ENCODE results near the gene NOXA1.
A peak's percentile ranks its signal among the peaks of the same experiment; 100 is the strongest.

The NOXA1 gene

DNA sequence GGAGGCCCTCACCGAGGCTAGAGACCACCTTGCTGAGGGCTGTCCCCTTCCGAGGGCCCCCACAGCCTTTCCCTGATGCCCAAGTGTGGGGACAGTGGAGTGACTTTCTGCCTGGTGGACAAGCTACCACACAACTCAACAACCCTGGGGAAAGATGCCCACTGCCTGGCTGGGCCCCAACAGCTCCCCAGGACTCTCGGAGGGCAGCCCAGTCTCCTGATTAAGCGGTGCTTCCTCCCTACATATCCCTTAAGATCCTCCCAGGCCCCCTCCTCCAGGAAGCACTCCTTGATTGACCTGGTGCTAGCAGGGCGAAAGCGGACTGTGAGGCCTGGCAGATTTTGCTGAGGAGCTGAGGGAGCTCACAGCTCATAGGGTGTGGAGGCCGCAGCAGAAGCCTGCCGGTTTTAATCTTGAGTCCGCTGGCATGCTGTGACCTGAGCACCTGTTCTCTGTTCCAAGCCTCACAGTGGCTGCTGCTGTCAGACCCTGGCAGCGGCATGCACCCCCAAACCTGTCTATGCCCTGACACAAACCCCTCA, 33.7 kb downstream of the NOXA1 start:
- H3K4me3 ChIP-seq (ENCODE audit: low read length) = no peak overlapping the region
- TF ChIP-seq, protein P1, sequence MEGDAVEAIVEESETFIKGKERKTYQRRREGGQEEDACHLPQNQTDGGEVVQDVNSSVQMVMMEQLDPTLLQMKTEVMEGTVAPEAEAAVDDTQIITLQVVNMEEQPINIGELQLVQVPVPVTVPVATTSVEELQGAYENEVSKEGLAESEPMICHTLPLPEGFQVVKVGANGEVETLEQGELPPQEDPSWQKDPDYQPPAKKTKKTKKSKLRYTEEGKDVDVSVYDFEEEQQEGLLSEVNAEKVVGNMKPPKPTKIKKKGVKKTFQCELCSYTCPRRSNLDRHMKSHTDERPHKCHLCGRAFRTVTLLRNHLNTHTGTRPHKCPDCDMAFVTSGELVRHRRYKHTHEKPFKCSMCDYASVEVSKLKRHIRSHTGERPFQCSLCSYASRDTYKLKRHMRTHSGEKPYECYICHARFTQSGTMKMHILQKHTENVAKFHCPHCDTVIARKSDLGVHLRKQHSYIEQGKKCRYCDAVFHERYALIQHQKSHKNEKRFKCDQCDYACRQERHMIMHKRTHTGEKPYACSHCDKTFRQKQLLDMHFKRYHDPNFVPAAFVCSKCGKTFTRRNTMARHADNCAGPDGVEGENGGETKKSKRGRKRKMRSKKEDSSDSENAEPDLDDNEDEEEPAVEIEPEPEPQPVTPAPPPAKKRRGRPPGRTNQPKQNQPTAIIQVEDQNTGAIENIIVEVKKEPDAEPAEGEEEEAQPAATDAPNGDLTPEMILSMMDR (conservative IDR thresholded peaks at IDR 0.05; ENCODE audit: low read depth, low read length) = no peak
- DNase-seq (ENCODE audit: low read depth) = no peak

DNA sequence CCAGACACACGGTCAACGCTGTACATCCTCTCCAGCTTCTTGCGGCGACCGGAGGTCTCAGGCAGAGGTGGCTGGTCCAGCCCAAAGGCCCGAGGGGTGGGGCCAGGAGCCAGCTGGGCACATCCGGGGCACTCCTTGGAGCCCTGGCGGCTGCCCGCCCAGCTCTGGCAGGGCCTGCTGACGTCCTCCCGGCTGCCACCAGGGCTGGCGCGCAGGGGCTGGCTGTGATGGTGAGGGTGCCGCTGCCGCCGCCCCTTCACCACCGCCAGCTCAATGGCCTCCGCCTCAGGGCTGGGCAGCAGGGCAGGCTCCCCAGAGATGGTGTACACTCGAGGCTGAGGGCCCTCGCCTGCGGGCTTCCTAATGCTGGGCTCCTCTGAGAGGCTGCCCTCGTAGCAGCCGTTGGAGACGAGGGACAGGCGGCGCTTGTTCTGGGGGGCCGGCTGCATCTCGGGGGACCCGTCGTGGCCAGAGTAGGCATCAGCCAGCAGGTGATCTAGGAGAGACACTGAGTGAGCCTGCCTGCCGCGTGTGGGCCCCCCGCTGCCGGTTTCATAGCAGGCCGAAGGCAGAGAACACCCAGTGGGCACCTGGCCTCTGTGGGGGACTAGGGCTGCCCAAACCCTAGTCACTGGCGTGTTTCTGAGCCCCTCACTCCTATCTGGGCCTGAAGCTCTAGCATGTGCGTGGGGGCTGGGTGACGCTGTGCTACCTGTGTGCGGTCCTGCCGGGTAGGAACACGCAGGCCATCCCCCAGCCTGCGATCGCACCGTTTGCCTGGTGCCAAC, 34.4 kb downstream of the NOXA1 start:
- H3K4me3 ChIP-seq (ENCODE audit: low read length) = peak overlapping the region; percentile 65
- no peak for DNase-seq (ENCODE audit: low read depth)
- TF ChIP-seq, protein P1 (conservative IDR thresholded peaks at IDR 0.05; ENCODE audit: low read depth, low read length) = no peak

DNA sequence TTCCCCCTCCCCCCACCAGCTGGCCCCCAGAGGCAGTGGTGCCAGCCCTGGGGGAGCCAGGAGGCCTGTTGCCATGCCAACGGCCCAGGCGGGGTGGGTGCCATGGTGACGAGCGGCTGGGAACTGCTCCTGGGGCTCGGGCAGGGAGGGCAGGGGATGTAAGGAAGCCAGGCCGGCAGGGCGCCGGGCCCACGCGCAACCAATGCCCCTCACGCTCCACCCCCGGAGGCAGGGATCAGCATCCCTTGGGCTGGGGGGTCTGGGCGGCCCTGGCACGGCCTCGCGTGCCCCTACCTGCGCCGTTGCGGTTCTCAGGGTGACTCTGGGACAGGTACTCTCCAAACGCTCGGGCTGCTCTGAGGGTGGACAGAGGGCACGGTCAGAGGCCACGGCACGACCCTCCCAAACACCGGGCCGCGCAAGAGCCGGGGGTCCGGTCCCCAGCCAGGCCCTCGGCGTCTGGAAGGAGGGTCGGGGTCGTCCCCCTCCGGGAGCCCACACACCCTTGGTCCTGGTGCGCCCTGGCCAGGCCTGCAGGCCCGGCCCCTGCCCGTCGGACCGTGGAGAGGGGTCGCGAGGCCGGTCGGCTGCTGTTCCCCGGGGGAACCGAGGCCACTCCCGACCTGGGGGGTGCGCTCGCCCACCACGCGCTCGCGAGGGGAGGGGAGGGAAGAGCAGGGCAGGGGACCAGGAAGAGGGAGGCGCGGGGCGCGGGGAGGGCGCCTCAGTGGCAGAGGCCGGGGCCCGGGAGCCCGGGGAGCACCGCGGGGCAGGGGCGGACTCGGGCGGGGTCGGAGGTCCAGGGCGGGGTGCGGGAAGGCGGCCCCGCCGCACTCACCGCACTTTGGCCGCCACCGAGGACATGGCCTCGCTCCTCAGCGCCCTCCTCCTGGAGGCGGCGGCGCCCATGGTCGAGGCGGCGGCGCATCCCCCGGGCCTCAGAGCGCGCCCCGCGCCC, 35.3 kb downstream of the NOXA1 start:
- no peak for DNase-seq (ENCODE audit: low read depth)
- TF ChIP-seq, protein P1 (conservative IDR thresholded peaks at IDR 0.05; ENCODE audit: low read depth, low read length) = no peak
- peak overlapping the region; percentile 65 for H3K4me3 ChIP-seq (ENCODE audit: low read length)

DNA sequence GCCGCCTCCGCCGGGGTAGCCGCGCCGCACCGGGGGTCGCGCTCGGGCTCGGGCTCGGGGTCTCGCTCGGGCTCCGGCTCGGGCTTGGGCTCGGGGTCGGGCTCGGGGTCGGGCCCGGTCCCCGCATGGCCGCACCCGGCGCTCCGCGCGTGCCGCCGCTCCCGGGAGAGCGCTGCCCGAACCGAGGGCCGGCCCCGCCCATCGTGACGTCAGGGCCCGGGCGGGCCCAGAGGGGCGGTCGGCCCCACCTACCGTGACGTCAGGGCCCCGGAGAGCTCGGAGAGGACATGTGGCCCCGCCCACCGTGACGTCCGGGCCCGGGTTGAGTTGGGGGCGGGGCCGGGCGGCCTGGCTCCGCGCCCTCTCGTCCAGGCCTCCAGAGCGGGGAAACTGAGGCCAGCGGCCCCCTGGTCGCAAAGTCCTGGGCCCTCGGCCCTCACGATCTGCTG, 36.0 kb downstream of the NOXA1 start, which contains the start of gene NSMF:
Gene NSMF (minus strand): TSS at position 183 of the 449 bp plus-strand sequence. CDS start 232 bp downstream, outside the sequence.
- TF ChIP-seq, protein P1 (conservative IDR thresholded peaks at IDR 0.05; ENCODE audit: low read depth, low read length) = no peak
- DNase-seq (ENCODE audit: low read depth) = no peak
- peak within 1 kb of the TSS; percentile 65 for H3K4me3 ChIP-seq (ENCODE audit: low read length)

DNA sequence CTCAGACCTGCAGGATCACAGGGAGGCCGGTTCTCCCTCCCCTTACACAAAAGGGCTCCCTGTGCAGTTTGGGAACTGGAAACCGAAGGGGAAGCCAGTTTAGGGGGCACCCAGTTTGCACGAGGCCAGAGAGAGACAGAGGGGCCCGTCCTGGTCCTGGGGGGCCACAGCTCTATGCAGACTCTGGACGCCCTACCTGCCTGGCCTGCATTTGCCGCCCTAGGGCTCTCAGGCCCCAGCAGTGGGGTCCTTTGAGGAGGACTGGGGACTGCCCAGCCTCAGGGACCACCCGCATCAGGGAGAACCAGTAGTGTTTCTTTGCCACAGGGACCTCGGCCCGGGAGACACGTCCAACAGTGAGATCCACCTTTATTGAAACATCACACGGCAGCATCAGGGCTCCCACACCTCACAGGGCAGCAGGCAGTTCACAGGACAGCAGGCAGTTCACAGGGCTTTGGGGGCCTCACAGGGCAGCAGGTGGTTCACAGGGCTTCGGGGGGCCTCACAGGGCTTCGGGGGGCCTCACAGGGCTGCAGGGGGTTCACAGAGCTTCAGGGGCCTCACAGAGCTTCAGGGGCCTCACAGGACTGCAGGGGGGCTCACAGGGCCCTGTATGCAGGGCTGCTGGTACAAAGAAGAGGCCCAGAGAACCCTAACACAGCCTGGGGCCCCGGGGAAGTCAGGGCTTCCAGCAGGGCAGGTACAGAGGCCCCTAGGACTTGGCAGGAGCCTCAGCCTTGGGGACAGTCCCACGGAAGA, 36.6 kb downstream of the NOXA1 start:
- H3K4me3 ChIP-seq (ENCODE audit: low read length) = peak overlapping the region; percentile 42
- no peak for DNase-seq (ENCODE audit: low read depth)
- TF ChIP-seq, protein P1 (conservative IDR thresholded peaks at IDR 0.05; ENCODE audit: low read depth, low read length) = no peak
